Erythroblast (primary cell): Measurements from ENCODE around the gene OR51I1.

Experiments
- DNase-seq, 2 experiments: peaks; one replicate each; lab custom pipeline; 2025; lab: John Stamatoyannopoulos, UW
- GATA1 ChIP-seq: IDR thresholded peaks from 2 replicates; pipeline ENCODE4 v1.6.1; 2011; ENCODE audit warnings: low read depth, mild to moderate bottlenecking, control low read depth, low read length, moderate library complexity
- POLR2A ChIP-seq: IDR thresholded peaks from 2 replicates; pipeline ENCODE4 v1.6.1; 2011; ENCODE audit warnings: mild to moderate bottlenecking, low read length

The OR51I1 gene

DNA sequence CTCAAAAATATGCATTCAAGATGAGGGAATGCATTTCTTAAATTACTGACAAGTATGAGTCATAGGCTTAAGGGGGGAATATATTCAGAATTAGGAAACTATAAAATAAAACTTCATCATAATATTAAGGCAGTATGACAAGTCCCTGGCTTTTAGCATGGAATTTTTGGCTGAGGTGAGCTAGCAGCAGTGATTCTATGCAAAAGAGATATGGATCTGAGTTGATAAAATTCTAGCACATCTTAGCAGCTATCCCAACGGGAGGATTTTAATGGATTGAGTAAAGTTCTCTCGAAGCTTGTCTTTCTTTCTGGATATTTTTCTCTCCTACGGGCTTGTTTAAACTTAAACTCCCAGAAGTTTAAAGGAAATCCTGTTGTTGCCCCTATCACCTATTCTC lies 18.2 kb downstream of the OR51I1 start:
- TF ChIP-seq GATA1: no peak

DNA sequence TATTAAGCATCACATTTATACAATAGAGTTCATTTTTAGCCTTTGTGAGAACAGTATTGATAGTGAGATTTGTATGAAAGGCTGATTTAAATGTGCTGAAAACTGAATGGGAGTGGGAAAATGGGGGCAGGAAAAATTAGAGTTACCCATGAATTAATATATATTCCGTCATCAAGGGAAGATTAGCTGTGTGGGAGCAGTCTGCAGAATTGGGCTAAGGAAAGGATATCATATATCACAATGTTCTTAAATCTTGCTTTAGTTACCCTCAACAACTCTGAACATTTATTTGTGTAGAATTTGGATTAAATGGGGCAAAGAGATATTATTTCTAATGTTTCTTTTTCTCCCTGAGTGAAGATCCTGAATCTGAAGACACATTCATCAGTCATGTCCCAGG lies 19.5 kb downstream of the OR51I1 start, which contains the start of gene OR51Q1:
TSS of gene OR51Q1 (plus strand) at position 301 of the 400 bp plus-strand sequence. CDS start at position 391, 90 bp downstream.
- DNase-seq: no peak
- TF ChIP-seq POLR2A (no peak), GATA1 (no peak)

More for the DNA sequence above, 18.2 kb downstream of the OR51I1 start:
- DNase-seq: no peak

DNA sequence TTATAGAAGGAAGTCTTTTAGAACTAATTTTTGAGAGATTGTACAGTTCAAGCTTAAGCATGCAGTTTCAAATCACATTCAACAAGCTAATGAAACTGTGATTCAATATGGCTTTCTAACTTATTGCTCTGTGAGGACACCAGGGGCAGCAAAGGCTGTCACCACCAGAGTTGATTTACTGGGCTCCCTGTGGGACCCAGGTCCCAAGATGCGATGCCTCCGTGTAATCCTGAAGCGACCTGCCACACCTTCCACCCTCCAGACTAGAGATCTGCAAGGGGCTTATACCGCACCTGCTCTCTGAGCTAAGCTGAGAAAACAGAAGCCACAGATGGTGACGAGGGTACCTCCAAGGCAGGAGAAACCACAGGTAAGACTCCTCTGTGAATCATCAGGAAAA lies 20.3 kb downstream of the OR51I1 start:
- DNase-seq: no peak
- TF ChIP-seq POLR2A: no peak
- no peak for TF ChIP-seq GATA1

DNA sequence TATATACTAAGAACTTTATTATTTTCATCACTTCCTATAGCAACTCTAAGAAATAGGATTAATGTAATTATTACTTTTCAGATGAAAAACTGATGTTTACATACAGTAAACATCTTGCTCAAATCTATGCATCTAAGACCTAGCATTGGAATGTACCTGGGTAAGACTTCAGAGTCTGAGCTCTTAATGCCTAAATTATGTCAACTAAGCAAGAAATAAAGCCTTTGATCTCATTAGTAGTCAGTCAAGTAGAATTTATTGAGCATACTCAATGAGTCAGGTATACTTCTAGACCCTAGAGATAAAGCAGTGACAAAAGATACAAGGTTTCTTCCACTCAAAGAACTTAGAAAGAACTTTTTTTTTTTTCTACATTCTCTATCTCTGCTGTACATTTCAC lies 36.1 kb downstream of the OR51I1 start:
- TF ChIP-seq POLR2A: no peak
- no peak for TF ChIP-seq GATA1
- no peak for DNase-seq

DNA sequence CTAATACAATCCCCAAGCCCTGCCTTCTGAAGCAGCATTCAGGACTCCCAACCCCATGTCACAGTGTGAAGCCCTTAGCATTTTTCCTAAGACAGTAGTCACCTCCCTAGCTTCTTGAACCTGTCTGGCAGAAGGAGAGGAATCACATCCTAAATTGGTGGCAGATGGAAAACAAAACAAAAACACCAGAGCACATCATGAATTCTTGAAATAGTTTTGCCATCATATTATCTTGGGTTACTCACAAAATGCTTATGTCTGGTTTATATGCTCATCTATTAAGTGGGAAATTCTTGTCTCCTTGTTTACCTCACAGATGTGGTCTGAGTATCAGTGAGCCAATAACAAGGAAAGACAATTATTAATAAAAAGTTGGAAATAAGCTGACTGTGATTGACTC lies 42.4 kb downstream of the OR51I1 start:
- no peak for TF ChIP-seq POLR2A
- TF ChIP-seq GATA1: no peak
- DNase-seq: no peak

DNA sequence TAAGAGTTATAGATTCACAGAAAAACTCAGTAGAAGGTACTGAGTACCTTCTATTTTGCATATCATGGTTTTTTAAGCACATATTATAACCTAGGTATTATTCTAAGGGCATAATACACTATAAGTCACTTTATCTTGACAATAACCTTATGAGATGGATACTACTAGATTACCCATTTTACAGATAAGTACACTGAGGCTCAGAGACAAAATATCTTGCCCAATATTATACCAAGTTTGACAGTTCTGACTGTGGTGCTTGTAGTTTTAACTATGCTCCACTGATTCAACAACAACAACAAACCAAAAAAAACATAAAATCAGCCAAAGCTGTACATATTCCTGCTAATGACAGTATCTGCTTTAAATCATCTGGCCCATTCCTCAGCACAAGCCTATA lies 47.2 kb downstream of the OR51I1 start:
- TF ChIP-seq GATA1: no peak
- no peak for TF ChIP-seq POLR2A
- no peak for DNase-seq
